WTC11 (cell line): ENCODE measurements around the gene RIN1. TPM values are rescaled to one million over a fixed set of nuclear protein-coding genes. Genes with fewer than 3 reads are reported as not detected.

Source experiments
- ATAC-seq: fragments of 200-7000 bp; cut with Tn5 transposase; 2 replicates; pipeline ENCODE4 v1.10.0; 2021; ENCODE audit warnings: mild to moderate bottlenecking, moderate library complexity
- CTCF ChIA-PET: fragments of 300-600 bp; sonication (Branson Sonifier 250); formaldehyde crosslinking; loops from one replicate; lab custom pipeline; 2021; ENCODE audit warnings: antibody characterized with exemption; lab: Charles Lee
- POLR2A ChIA-PET: fragments of 350-600 bp; sonication (Branson Sonifier 250); formaldehyde crosslinking; loops from one replicate; lab custom pipeline; 2021; ENCODE audit warnings: antibody characterized with exemption; lab: Charles Lee
- DNase-seq: peaks from one replicate; pipeline ENCODE4 v3.0.0; 2021; ENCODE audit warnings: low spot score
- H3K27ac Mint-ChIP-seq: 2 replicates; pipeline ENCODE4 v1.8.0; 2021; ENCODE audit warnings: mixed read lengths
- H3K27me3 Mint-ChIP-seq: 2 replicates; pipeline ENCODE4 v1.8.0; 2021; ENCODE audit warnings: low read depth, mild to moderate bottlenecking, moderate library complexity, mixed read lengths
- H3K36me3 Mint-ChIP-seq: 2 replicates; pipeline ENCODE4 v1.8.0; 2021; ENCODE audit warnings: mixed read lengths
- H3K4me1 Mint-ChIP-seq: 2 replicates; pipeline ENCODE4 v1.8.0; 2022; ENCODE audit warnings: mixed read lengths
- H3K4me3 Mint-ChIP-seq: 2 replicates; pipeline ENCODE4 v1.8.0; 2021; ENCODE audit warnings: mild to moderate bottlenecking, moderate library complexity, mixed read lengths
- H3K9me3 Mint-ChIP-seq: 2 replicates; pipeline ENCODE4 v1.8.0; 2021; ENCODE audit warnings: mixed read lengths
- ATF1 ChIP-seq: sonication (generic); formaldehyde crosslinking; IDR thresholded peaks from 2 replicates; pipeline ENCODE4 v1.8.1; 2023; ENCODE audit warnings: mild to moderate bottlenecking, moderate library complexity, missing genetic modification reagents
- ATF3 ChIP-seq: sonication (generic); formaldehyde crosslinking; conservative IDR thresholded peaks from 2 replicates; pipeline ENCODE4 v1.8.1; 2022; ENCODE audit warnings: mild to moderate bottlenecking, missing genetic modification reagents
- CBFB ChIP-seq: sonication (generic); formaldehyde crosslinking; IDR thresholded peaks from 2 replicates; pipeline ENCODE4 v1.8.1; 2022; ENCODE audit warnings: mild to moderate bottlenecking, low read depth, missing genetic modification reagents
- ESRRA ChIP-seq: sonication (generic); formaldehyde crosslinking; IDR thresholded peaks from 2 replicates; pipeline ENCODE4 v1.8.1; 2022; ENCODE audit warnings: mild to moderate bottlenecking, missing genetic modification reagents, borderline replicate concordance
- FOXJ3 ChIP-seq: sonication (generic); formaldehyde crosslinking; IDR thresholded peaks from 2 replicates; pipeline ENCODE4 v1.9.0; 2021; ENCODE audit warnings: missing genetic modification reagents, mild to moderate bottlenecking, borderline replicate concordance
- FOXK1 ChIP-seq: sonication (generic); formaldehyde crosslinking; IDR thresholded peaks from 2 replicates; pipeline ENCODE4 v1.8.0; 2022; ENCODE audit warnings: mild to moderate bottlenecking, moderate library complexity, missing genetic modification reagents
- FOXP1 ChIP-seq: sonication (generic); formaldehyde crosslinking; IDR thresholded peaks from 2 replicates; pipeline ENCODE4 v1.8.0; 2022; ENCODE audit warnings: missing genetic modification reagents, mild to moderate bottlenecking, moderate library complexity, borderline replicate concordance
- FOXP4 ChIP-seq: sonication (generic); formaldehyde crosslinking; IDR thresholded peaks from 2 replicates; pipeline ENCODE4 v1.8.0; 2022; ENCODE audit warnings: mild to moderate bottlenecking, missing genetic modification reagents
- GRHL2 ChIP-seq: fragments of 250-450 bp; sonication (Bioruptor Pico); IDR thresholded peaks from 2 replicates; pipeline ENCODE4 v1.8.0; 2022; ENCODE audit warnings: mild to moderate bottlenecking, moderate library complexity; ENCODE audit not compliant: insufficient replicate concordance, severe bottlenecking
- GTF2I ChIP-seq: fragments of 250-450 bp; sonication (Bioruptor Pico); conservative IDR thresholded peaks from 2 replicates; pipeline ENCODE4 v1.4.0; 2021; ENCODE audit warnings: mild to moderate bottlenecking
- MAX ChIP-seq: sonication (generic); formaldehyde crosslinking; IDR thresholded peaks from 2 replicates; pipeline ENCODE4 v1.8.0; 2022; ENCODE audit warnings: mild to moderate bottlenecking, missing genetic modification reagents
- NFATC4 ChIP-seq: fragments of 250-450 bp; sonication (Bioruptor Pico); IDR thresholded peaks from 2 replicates; pipeline ENCODE4 v1.9.0; 2021; ENCODE audit warnings: mild to moderate bottlenecking
- NFE2L1 ChIP-seq: sonication (generic); formaldehyde crosslinking; IDR thresholded peaks from 2 replicates; pipeline ENCODE4 v1.8.1; 2023; ENCODE audit warnings: missing genetic modification reagents
- PRDM15 ChIP-seq: sonication (generic); formaldehyde crosslinking; IDR thresholded peaks from 2 replicates; pipeline ENCODE4 v1.8.0; 2022; ENCODE audit warnings: missing genetic modification reagents
- SMAD3 ChIP-seq: sonication (generic); formaldehyde crosslinking; IDR thresholded peaks from 2 replicates; pipeline ENCODE4 v1.8.0; 2022; ENCODE audit warnings: missing genetic modification reagents, mild to moderate bottlenecking, borderline replicate concordance
- USF2 ChIP-seq: sonication (generic); formaldehyde crosslinking; IDR thresholded peaks from 2 replicates; pipeline ENCODE4 v1.8.1; 2023; ENCODE audit warnings: mild to moderate bottlenecking, missing genetic modification reagents, moderate library complexity
- ZBTB21 ChIP-seq: sonication (generic); formaldehyde crosslinking; IDR thresholded peaks from 2 replicates; pipeline ENCODE4 v1.8.1; 2023; ENCODE audit warnings: mild to moderate bottlenecking, missing genetic modification reagents, borderline replicate concordance
- ZMAT4 ChIP-seq: fragments of 250-450 bp; sonication (Bioruptor Pico); IDR thresholded peaks from 2 replicates; pipeline ENCODE4 v1.9.0; 2021; ENCODE audit warnings: mild to moderate bottlenecking
- ZNF121 ChIP-seq: sonication (generic); formaldehyde crosslinking; IDR thresholded peaks from 2 replicates; pipeline ENCODE4 v1.8.0; 2023; ENCODE audit warnings: missing genetic modification reagents
- ZNF138 ChIP-seq: sonication (generic); formaldehyde crosslinking; conservative IDR thresholded peaks from 2 replicates; pipeline ENCODE4 v1.8.1; 2022; ENCODE audit warnings: mild to moderate bottlenecking, moderate library complexity, missing genetic modification reagents
- ZNF416 ChIP-seq: fragments of 250-450 bp; sonication (Bioruptor Pico); IDR thresholded peaks from 2 replicates; pipeline ENCODE4 v1.9.0; 2021; ENCODE audit warnings: mild to moderate bottlenecking, inconsistent platforms
- total RNA-seq: library from RNA; stranded (reverse); gene quantifications from 3 replicates; pipeline ENCODE4 v1.2.3, GENCODE V29; 2021

Gene RIN1
- total RNA-seq, 1 experiment from 2014 or later: 5.0 TPM

GRCh38 chr11:66368484-66368883, 32.2 kb upstream of the RIN1 start:
- POLR2A ChIA-PET: no interaction called here
- no peak for ATAC-seq
- Mint-ChIP-seq H3K4me3 (no peak overlapping the region), H3K27ac (no peak overlapping the region; the same call in 1 of the 2 replicates), H3K9me3 (no peaks in the 10 kb centered on the region), H3K27me3 (no peaks in the 10 kb centered on the region), H3K4me1 (peaks cover 22% of the 10 kb centered on the region), H3K36me3 (peaks cover 44% of the 10 kb centered on the region)
- TF ChIP-seq PRDM15 (CRISPR knock-in tag): no peak
- no peak for TF ChIP-seq FOXP1 (CRISPR knock-in tag)
- TF ChIP-seq FOXJ3 (CRISPR knock-in tag): no peak
- TF ChIP-seq ZMAT4 (CRISPR knock-in tag): no peak
- TF ChIP-seq GTF2I: no peak
- TF ChIP-seq USF2 (CRISPR knock-in tag): no peak
- no peak for DNase-seq
- CTCF ChIA-PET: no interaction called here

GRCh38 chr11:66367561-66368312, 31.5 kb upstream of the RIN1 start:
- ATAC-seq (no peak), DNase-seq (no peak)
- CTCF ChIA-PET: interaction anchor here (0.9 to 1.6 kb wide), 2 partner anchors 21 to 145 kb away, joined by 3 to 5 read pairs; no protein-coding TSS in a partner anchor
- Mint-ChIP-seq H3K4me1 (peaks cover 16% of the 10 kb centered on the region), H3K36me3 (peaks cover 44% of the 10 kb centered on the region), H3K4me3 (no peak overlapping the region), H3K9me3 (no peaks in the 10 kb centered on the region), H3K27me3 (no peaks in the 10 kb centered on the region)
- POLR2A ChIA-PET: interaction anchor here (1.4 kb wide), 1 partner anchor 50 kb away, joined by 3 read pairs; the partner anchor contains the start of gene CD248
- TF ChIP-seq FOXP4 (CRISPR knock-in tag) (no peak), ESRRA (CRISPR knock-in tag) (no peak), SMAD3 (no peak), GRHL2 (CRISPR knock-in tag) (no peak), MAX (CRISPR knock-in tag) (no peak)
- TF ChIP-seq, all 79 proteins: peak for 0
- peak overlapping the region; percentile 42; the same call in 1 of the 2 replicates for H3K27ac Mint-ChIP-seq

GRCh38 chr11:66366844-66367477, 30.7 kb upstream of the RIN1 start:
- H3K4me1 Mint-ChIP-seq: peaks cover 14% of the 10 kb centered on the region
- TF ChIP-seq ZNF138 (CRISPR knock-in tag) (no peak), ZBTB21 (CRISPR knock-in tag) (no peak), FOXK1 (CRISPR knock-in tag) (no peak), ZNF416 (CRISPR knock-in tag) (no peak), ATF3 (CRISPR knock-in tag) (no peak), ATF1 (CRISPR knock-in tag) (no peak), NFE2L1 (CRISPR knock-in tag) (no peak), ZNF121 (no peak), NFATC4 (CRISPR knock-in tag) (no peak), CBFB (no peak)

More at GRCh38 chr11:66366844-66367477, 30.7 kb upstream of the RIN1 start:
- Mint-ChIP-seq H3K9me3 (no peaks in the 10 kb centered on the region), H3K4me3 (no peak overlapping the region), H3K27me3 (no peaks in the 10 kb centered on the region), H3K36me3 (peaks cover 49% of the 10 kb centered on the region), H3K27ac (no peak overlapping the region)
- ATAC-seq: no peak
- no peak for DNase-seq
- ChIA-PET CTCF (interaction anchor here (0.9 to 1.6 kb wide), 3 partner anchors 22 to 145 kb away, joined by 3 to 5 read pairs (median 3); partner anchors contain the start of gene YIF1A), POLR2A (interaction anchor here (1.4 kb wide), 1 partner anchor 50 kb away, joined by 3 read pairs; the partner anchor contains the start of gene CD248)
